Osteoblast (primary cell): ENCODE measurements around the gene NDUFA13. TPM values are rescaled to one million over a fixed set of nuclear protein-coding genes. Genes with fewer than 3 reads are reported as not detected.

ENCODE experiments used
- DNase-seq: peaks from one replicate; pipeline ENCODE4 v3.0.0; 2011; ENCODE audit warnings: low spot score, mixed read lengths; ENCODE audit not compliant: insufficient read length; ENCODE audit errors: missing footprints
- H2AFZ ChIP-seq: 2 replicates; pipeline ENCODE4 v1.6.0; 2011; ENCODE audit warnings: mild to moderate bottlenecking, low read length
- H3K27ac ChIP-seq: 2 replicates; pipeline ENCODE4 v1.5.1; 2011; ENCODE audit warnings: mild to moderate bottlenecking, low read depth, low read length, moderate library complexity
- H3K27me3 ChIP-seq: 2 replicates; pipeline ENCODE4 v1.6.0; 2012; ENCODE audit warnings: mild to moderate bottlenecking, control low read depth, inconsistent platforms, low read length, moderate library complexity; ENCODE audit not compliant: insufficient read depth
- H3K36me3 ChIP-seq: 2 replicates; pipeline ENCODE4 v1.5.1; 2011; ENCODE audit warnings: mild to moderate bottlenecking, low read length, control low read depth, moderate library complexity; ENCODE audit not compliant: insufficient read depth
- H3K4me1 ChIP-seq: 2 replicates; pipeline ENCODE4 v1.5.1; 2011; ENCODE audit warnings: mild to moderate bottlenecking, low read length, control low read depth, moderate library complexity; ENCODE audit not compliant: insufficient read depth
- H3K4me2 ChIP-seq: 2 replicates; pipeline ENCODE4 v1.6.0; 2011; ENCODE audit warnings: mild to moderate bottlenecking, low read length; ENCODE audit not compliant: insufficient read depth
- H3K4me3 ChIP-seq: fragments of 200-600 bp; sonication (generic); 3 replicates; pipeline ENCODE4 v1.5.1; 2012; ENCODE audit warnings: mild to moderate bottlenecking, low read length, inconsistent platforms; ENCODE audit not compliant: insufficient read depth
- H3K79me2 ChIP-seq: 2 replicates; pipeline ENCODE4 v1.6.0; 2012; ENCODE audit warnings: mild to moderate bottlenecking, low read length, control low read depth, inconsistent platforms; ENCODE audit not compliant: insufficient read depth
- H3K9me3 ChIP-seq: 2 replicates; pipeline ENCODE4 v1.5.1; 2011; ENCODE audit warnings: low read depth, low read length, control low read depth
- H4K20me1 ChIP-seq: 2 replicates; pipeline ENCODE4 v1.6.0; 2012; ENCODE audit warnings: mild to moderate bottlenecking, low read length, control low read depth; ENCODE audit not compliant: insufficient read depth
- total RNA-seq: library from RNA; depleted of rRNA; stranded (reverse); fragments of >200 nt; gene quantifications from 2 replicates; pipeline ENCODE4 v1.2.3, GENCODE V29; 2012
- TF ChIP-seq, protein P1 (sequence below): IDR thresholded peaks from 2 replicates; pipeline ENCODE4 v1.5.1; 2011; ENCODE audit warnings: mild to moderate bottlenecking, low read depth, low read length, moderate library complexity; ENCODE audit errors: extremely low read depth

NDUFA13 gene
- total RNA-seq, 1 donor, result 160 TPM

GRCh38 chr19:19550485-19550929 lies 34.5 kb downstream of the NDUFA13 start:
- H3K27me3 ChIP-seq, result peaks cover 7% of the 10 kb centered on the region
- no peaks in the 10 kb centered on the region for H4K20me1 ChIP-seq
- DNase-seq, result peak; percentile 93
- TF ChIP-seq, protein P1, sequence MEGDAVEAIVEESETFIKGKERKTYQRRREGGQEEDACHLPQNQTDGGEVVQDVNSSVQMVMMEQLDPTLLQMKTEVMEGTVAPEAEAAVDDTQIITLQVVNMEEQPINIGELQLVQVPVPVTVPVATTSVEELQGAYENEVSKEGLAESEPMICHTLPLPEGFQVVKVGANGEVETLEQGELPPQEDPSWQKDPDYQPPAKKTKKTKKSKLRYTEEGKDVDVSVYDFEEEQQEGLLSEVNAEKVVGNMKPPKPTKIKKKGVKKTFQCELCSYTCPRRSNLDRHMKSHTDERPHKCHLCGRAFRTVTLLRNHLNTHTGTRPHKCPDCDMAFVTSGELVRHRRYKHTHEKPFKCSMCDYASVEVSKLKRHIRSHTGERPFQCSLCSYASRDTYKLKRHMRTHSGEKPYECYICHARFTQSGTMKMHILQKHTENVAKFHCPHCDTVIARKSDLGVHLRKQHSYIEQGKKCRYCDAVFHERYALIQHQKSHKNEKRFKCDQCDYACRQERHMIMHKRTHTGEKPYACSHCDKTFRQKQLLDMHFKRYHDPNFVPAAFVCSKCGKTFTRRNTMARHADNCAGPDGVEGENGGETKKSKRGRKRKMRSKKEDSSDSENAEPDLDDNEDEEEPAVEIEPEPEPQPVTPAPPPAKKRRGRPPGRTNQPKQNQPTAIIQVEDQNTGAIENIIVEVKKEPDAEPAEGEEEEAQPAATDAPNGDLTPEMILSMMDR, result no peak
- H3K4me1 ChIP-seq, result peaks cover 9% of the 10 kb centered on the region
- H3K79me2 ChIP-seq, result no peaks in the 10 kb centered on the region
- H3K4me2 ChIP-seq, result no peak overlapping the region
- no peaks in the 10 kb centered on the region for H3K36me3 ChIP-seq
- H2AFZ ChIP-seq, result no peak overlapping the region
- no peaks in the 10 kb centered on the region for H3K9me3 ChIP-seq
- no peak overlapping the region for H3K4me3 ChIP-seq
- H3K27ac ChIP-seq, result no peak overlapping the region

DNA sequence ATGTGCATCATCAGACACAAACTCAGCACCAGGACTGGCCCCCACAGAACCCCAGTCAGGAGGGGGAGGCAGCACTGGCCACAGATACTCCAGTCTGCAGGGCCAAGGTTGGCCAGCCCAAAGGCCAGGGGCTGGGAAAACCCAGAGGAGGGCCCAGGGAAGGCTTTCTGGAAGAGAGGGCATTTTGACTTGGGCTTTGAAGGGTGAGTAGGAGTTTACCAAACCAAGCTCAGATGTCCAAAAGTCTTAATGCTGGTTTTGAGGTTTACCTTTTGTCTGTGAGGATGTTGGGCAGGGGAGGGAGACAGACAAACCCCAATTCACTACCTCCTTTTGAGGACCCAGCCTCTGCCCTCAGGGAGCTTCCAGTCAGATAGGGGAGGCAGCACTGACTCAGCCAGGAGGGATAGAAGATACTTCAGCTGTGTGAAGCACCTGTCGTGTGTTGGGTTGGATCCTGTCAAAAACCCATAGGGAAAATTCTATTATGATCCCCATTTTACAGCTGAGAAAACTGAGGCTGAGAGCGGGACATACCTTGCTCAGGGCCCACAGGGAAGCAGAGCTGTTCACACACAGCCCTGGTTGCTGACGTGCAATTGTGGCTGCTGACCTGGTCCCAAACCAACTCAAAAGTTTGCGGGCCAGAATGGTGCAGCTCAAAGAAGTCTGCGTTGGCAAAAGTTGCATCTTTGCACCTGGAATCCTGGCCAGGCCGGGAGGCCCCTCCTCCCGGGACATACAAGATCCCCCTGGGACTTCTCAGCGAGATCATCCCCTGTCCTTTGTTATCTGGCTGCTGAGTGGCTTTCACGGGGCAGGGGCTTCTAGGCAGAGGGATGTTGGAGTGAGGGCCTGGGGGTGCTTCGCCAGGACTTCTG lies 35.2 kb downstream of the NDUFA13 start:
- H3K9me3 ChIP-seq, result no peaks in the 10 kb centered on the region
- H3K4me3 ChIP-seq, result no peak overlapping the region
- H3K4me2 ChIP-seq, result no peak overlapping the region
- H3K79me2 ChIP-seq, result no peaks in the 10 kb centered on the region
- TF ChIP-seq, protein P1, result no peak
- H3K4me1 ChIP-seq, result peaks cover 9% of the 10 kb centered on the region
- peaks cover 7% of the 10 kb centered on the region for H3K27me3 ChIP-seq
- DNase-seq, result peak; percentile 82
- no peak overlapping the region for H3K27ac ChIP-seq
- H3K36me3 ChIP-seq, result no peaks in the 10 kb centered on the region
- H4K20me1 ChIP-seq, result no peaks in the 10 kb centered on the region
- peak overlapping the region; percentile 58 for H2AFZ ChIP-seq

GRCh38 chr19:19551853-19552192 lies 35.8 kb downstream of the NDUFA13 start:
- H3K27ac ChIP-seq, result no peak overlapping the region
- H3K36me3 ChIP-seq, result no peaks in the 10 kb centered on the region
- peak; percentile 94 for DNase-seq
- H3K4me1 ChIP-seq, result peaks cover 9% of the 10 kb centered on the region
- peak overlapping the region; percentile 58 for H2AFZ ChIP-seq
- H4K20me1 ChIP-seq, result no peaks in the 10 kb centered on the region
- TF ChIP-seq, protein P1, result no peak
- peaks cover 7% of the 10 kb centered on the region for H3K27me3 ChIP-seq
- H3K79me2 ChIP-seq, result no peaks in the 10 kb centered on the region
- H3K4me2 ChIP-seq, result no peak overlapping the region
- H3K4me3 ChIP-seq, result no peak overlapping the region
- no peaks in the 10 kb centered on the region for H3K9me3 ChIP-seq

DNA sequence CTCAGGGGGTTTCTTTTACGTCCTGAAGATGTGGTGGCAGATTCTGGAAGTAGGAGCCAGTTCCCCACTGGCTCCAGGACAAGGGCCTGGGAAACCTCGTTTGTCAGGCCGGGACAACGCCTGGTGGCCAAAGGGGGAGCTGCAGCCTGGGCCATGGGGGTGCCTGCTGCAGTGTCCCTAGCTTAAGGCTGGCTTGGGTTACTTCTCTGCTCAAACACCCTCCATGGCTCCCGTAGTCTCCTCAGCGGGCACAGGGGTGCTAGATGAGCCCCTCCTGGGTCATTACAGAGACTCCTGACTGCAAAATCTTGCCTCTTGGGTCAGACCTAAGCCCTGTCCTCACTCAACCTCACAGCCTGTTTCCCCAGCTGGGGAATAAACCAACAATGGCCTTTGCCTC lies 36.8 kb downstream of the NDUFA13 start:
- no peaks in the 10 kb centered on the region for H3K79me2 ChIP-seq
- DNase-seq, result peak; percentile 99

More for the DNA sequence above, 36.8 kb downstream of the NDUFA13 start:
- Histone ChIP-seq H3K36me3 (no peaks in the 10 kb centered on the region), H3K27me3 (peaks cover 7% of the 10 kb centered on the region), H3K4me2 (peak overlapping the region; percentile 18), H3K4me1 (peaks cover 9% of the 10 kb centered on the region), H4K20me1 (no peaks in the 10 kb centered on the region), H3K4me3 (no peak overlapping the region), H2AFZ (no peak overlapping the region), H3K9me3 (no peaks in the 10 kb centered on the region), H3K27ac (no peak overlapping the region)
- TF ChIP-seq, protein P1, result peak; percentile 63
